SKM-1 (cell line): ENCODE results near the gene SALL3.

ENCODE experiments used
- DNase-seq: peaks from one replicate; lab custom pipeline; 2025; ENCODE audit not compliant: unreplicated experiment; lab: John Stamatoyannopoulos, UW

The SALL3 gene

DNA sequence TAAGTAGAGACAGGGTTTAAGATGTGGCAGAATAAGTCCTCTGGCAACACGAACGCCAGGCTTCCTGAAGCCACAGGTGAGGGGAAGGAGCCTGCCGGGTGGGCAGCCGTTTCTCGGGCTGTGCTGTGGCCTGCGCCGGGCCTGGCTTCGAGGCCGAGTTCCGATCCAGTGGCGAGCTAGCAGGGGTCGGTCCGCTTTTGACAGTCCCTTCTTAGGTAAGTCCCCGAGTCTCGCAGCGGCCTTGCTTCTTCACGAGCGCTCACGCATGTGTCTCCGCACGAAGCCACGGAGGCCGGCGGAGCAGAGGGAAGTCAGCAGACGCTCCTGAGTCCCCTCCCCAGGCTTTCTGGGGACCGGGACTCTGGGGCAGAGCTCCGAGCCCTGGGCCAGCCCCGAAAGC is 26.0 kb downstream of the SALL3 start:
- no peak for DNase-seq

DNA sequence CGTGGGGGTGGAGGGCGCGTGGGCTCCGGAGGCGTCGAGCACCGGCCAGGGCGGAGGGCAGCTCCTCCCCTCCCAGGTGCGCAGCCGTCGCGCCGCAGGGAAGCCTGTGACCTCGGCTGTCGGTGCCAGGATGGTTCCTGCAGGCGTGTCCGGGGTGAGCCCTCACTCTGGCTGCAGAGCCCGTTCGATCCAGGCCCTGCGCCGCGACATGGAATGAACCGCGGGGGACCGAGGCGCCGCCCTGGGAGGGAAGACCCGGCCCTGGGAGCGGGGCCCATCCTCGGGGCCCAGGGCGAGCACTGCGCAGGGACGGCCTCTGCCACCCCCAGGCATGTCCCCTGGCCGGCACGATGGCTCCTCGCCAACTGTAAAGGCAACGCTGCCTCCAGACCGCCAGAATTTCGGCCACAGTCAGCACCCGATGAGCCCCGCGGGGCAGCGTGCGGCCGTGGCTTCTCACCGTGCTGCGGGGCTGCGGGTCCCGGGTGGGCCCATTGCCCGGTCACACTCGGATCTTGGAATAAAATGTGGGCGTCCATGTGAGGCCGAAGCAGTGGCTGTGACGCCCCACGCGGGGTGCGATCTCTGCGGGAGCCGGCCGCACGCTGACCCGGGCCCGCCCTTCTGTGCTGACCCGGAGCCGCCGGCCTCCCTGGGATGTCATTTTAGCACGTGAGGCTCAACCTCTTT is 26.6 kb downstream of the SALL3 start:
- DNase-seq: no peak

DNA sequence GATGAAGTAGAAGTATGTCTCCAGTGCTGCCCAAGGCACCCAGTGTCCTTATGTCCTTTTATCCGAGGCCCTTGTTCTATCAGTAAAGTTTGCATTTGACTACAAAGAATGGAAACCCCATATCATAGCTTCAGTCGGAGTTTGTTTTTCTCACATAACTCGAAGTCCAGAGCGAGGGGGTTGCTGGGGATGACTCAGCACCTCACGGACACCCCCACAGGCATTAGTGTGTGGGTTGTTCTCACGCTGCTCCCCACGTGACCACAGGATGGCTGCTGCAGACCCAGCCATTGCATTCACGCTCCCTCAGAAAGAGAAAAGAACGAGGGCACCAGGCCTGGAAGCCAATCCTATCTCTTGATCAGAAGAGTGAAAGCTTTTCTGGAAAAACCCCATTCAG is 27.8 kb downstream of the SALL3 start:
- no peak for DNase-seq

DNA sequence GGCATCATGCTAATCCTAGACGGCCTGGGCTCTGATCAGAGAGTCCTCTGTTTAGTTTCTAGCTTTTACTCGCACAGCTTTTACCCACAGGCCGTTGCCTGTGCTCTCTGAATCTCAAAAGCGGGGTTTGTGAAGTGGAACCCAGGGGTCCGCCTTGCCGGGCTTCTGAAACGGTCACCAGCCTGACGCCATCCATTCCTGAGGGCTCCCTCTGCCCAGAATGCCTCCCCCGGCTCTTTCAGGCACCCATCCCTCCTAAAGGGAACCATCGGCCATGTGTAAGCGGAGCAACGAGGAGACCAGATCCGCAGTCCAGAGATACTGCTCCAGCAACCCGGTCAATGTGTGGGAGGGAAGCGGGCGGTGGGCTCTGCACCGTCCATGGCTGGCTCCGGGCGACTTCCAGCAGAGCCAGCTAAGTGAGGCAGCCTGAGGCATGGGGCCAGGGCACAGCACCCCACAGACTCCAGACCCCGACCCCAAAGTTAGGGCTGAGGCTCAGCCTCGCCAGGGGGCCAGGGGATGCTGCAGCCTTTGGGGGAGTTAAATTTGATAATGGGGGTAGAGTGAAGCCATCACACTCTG is 28.8 kb downstream of the SALL3 start:
- no peak for DNase-seq

DNA sequence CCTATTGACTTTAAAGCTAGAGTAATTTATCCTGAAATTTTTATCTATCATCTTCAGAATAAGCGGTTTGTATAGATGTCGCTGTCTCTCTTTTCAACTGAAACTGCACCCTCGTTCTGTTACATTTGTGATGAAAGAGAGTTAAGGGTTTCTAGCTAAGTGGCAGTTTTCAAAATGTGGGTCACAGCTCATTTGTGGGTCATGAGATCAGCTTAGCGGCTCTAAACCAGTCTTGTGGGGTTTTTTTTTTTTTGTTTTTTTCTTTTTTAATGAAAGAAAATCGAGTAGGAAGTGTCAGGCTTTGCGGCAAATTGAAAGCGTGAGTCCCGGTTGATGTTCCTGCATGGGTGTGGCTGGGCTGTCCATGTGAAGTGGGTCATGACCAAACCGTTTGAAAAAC is 31.2 kb downstream of the SALL3 start:
- no peak for DNase-seq

DNA sequence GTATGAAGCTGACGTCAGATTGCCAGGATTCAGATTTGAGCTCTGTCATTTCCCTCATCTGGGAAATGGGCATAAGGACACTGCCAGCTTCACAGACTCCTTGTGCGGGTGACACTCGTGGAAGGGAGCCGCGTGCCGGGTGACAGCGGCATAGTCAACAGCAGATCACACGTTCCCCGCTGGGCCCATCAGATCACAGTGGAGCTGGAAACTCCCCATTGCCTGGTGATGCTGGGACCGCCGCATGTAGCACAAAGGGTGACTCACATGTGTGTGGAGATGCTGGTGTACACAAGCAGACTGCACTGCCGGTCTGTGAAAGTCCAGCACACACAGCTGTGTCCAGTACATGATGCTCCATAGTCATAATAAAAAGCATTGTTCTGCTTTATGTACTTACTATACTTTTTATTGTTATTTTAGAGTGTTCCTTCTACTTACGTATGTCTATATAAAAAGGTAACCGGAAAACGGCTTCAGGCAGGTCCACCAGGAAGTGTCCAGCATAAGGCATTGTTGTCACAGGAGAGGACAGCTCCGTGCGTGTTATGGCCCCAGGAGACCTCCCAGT is 31.8 kb downstream of the SALL3 start:
- no peak for DNase-seq

DNA sequence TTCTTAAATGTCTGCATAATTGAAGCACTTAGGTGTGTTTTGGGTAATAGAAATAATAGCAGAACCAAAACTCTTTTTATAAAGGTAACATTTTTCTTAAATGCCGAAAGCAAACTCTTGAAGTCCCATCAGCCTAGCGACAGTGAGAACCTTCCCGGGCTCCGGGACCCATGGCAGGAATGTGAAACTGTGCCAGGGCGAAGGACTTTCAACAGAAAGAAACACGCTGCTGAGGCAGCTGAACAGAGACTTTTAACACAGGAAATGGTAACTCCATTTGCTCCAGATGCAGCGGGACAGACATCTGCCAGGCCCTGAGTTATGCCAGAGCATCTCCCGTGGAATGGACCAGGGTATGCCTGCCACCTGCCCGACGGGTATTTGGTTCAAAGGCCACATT is 34.3 kb downstream of the SALL3 start:
- DNase-seq: no peak

DNA sequence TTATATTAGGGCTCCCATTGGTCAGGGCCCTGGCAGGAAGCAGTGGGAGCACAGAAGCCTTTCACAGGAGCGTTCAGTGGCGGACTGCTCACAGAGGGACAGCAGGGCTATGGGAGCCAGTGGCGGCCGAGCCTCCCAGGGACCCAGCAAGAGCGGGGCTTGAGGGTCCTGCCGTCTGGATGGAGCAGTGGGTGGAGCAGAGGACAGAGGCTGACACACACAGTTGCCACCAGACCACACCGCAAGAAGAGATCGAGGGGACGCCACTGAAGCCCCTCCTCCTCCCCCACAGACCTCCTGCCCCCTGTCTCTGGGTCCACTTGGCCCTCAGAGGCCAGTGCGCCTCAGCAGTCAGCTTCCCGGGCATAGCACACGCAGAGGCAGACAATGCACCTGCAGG is 39.3 kb downstream of the SALL3 start:
- DNase-seq: no peak

DNA sequence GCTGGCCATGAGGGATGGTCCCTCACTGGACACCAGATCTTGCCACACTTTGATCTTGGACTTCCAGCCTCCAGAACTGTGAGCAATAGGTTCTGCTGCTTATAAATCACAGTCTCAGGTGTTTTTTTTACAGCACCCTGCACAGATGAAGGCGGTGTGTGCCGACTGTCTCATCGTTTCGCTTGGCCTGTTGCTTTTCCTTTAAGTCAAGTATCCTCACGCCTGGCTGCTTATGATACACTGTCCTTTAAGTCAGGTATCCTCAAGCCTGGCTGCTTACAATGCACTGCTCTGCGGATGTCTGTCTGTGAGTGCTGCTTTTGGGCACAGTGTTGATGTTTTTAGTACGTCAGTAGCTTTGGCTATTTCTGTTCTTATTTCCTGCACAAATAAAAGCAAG is 40.3 kb downstream of the SALL3 start:
- no peak for DNase-seq

DNA sequence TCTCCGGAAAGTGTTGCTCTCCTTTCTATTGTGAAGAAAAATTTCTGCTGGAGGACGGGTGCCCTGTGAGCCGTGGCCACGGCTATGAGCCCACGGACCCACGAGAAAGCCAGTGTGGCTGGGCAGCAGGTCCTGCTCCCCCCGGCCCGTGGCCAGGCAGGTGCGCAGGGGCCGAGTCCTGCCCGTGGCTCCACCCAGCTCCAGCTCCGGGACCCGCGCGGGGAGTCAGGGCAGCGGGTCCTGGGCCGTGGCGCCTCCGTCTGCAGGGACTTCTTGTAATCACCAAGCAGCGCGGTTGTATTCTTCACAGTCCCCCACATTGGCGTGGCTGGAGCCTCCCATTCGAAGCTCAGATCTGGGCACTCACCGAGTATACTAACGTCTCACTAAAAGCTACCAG is 43.0 kb downstream of the SALL3 start:
- no peak for DNase-seq

DNA sequence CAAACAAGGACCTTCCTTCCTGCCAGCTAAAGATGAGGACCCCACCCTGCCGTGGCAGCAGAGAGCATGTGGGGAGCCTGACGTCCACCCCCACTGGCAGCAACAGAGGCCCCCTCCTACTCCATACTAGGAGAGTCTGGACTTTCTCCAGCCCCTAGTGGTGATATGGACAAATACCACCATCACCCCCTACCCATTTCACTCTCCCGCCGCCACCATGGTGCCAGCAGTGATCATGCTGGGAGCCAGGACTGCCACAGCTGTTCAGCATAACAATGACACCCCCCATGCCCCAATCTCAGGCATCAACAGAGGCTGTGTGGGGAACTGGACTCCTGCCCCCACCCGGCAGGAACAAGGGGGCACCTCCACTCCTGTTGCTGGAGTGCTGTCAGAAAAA is 46.9 kb downstream of the SALL3 start:
- DNase-seq: no peak

DNA sequence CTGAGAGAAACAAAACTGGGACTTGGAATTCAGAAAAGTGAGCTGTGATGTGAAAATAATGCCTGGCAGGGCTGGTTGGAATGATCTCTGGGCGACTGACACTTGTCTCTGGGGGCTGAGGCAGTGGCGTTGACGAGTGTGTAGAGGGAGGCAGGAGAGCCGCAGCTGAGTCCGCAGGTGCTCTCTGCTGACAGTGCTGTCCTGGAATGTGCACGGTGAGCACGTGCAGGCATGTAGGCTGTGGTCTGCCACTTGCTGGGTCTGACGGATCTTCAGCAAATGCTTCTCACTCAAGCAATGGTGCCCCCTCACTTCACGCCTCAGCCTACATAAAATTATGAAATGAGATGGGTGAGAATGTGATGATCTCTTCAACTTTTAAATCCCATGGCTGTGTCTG is 51.1 kb downstream of the SALL3 start:
- no peak for DNase-seq

DNA sequence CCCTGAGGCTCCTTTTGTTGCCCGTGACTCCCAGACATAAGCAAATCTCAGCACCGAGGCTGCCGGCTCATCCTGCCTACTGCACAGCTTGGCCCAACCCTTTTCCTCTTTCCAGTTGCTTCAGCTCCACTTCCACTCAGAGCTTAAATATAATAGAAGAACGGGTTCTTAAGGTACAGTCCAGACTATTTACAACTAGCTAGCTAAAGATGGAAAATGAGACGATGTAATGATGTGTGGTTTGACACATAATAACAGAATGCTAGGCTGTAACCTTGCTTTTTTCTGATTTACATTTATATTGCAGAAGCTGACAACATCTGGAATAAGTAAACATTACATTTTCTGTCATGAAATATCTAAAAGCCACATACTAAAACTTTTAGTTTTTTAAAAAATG is 62.7 kb downstream of the SALL3 start:
- DNase-seq: no peak

DNA sequence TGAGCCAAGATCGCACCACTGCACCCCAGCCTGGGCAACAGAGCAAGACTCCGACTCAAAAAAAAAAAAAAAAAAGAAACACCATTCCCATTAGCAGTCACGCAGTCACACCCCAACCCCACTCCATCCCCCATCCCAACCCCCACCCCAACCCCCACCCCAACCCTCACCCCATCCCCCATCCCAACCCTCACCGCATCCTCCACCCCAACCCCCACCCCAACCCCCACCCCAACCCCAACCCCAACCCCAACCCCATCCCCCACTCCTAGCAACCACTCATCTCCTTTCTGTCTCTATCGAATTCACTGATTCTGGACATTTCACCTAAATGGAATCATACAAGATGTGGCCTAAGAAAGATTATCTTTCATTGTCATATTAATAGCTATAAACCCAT is 63.7 kb downstream of the SALL3 start:
- DNase-seq: no peak

DNA sequence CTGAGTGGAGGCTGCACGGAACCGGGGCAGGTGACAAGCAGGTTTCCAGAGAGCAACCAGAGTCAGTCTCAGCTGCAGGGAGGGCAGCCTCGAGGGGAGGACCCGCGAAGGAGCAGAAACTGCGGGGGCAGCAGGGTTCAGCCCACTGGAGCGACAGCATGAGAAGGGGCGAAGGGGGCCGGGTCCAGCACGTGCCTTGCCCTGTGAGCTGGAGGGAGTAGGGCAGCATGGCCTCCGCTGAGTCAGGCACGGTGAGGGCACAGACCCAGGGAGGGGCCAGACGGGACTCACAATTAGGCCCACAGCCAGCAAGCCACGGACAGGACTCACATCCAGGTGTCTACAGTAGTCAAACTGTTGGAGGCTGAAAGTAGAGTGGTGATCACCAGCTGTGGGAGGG is 66.9 kb downstream of the SALL3 start:
- no peak for DNase-seq

DNA sequence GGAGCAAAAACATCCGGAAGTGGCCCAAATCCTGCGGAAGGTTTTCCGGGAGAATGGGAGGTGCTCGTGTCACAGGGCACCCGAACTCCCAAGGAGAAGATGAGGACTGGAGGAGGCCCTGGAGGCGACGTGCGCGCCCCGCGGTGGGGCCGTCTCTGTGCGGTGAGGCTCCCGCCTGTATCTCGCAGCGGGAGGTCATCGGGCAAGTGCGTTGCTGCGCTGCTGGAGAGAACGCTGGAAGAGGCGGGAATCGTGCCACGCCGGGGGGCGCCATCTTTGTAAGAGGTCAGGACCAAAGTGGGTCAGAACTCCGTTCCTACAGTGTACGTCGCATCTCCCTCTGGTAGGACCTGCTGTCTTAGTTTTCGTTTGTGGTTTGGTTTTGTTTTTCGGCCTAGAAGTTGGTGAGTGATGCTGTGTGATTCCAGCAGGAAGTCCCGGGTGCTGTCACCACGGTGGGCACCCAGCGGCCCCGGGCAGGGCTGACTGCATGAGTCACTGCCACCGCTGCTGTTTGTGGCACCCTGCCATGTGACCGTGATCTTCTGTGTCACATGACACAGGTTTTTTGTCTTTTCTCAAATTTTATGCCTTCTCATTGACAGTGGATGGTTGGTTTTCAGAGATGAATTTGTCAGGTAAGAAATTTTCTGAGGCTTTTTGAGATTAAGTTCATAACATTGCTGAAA is 68.1 kb downstream of the SALL3 start:
- no peak for DNase-seq

DNA sequence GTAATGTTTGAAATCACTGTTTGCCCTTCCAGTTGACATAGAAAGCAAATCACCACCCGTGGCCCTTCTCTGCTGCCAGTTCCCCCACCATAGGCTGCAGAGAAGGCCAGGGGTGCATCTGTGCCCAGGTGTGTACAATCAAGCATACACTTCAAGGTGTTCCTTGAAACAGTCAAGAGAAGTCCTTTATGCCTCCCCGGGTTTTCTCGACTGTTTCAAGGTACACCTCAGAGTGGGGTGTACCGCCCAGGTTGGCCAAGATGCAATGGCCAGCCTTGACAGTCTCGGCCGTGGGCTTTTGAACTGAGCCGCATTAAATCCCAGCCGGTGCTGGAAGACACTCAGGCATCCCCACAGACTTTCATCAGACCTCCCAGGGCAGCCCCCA is 68.6 kb downstream of the SALL3 start:
- DNase-seq: no peak

DNA sequence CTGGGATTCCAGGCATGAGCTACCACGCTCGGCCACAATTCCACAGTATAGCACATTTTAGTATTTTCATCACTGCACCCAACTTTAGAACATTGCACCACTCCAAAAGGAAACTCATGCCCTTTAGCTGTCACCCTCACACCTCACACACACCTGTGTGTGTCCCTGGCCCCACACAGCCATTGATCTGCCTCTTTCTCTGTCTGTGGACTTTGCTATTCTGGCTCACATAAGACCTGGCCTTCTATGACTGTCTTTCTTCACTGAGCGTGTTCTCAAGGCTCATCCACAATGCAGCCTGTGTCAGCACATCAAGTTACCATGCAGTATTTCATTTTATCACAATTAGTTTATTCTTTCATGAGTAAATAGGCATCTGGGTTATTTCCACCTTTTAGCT is 69.9 kb downstream of the SALL3 start:
- DNase-seq: no peak
